Neural progenitor cell (in vitro differentiated cells): ENCODE data around the gene PYROXD2. TPM values are rescaled to one million over a fixed set of nuclear protein-coding genes. Genes with fewer than 3 reads are reported as not detected.
A peak's percentile ranks its signal among the peaks of the same experiment; 100 is the strongest.

Experiments used
- DNase-seq: peaks from one replicate; pipeline ENCODE4 v3.0.0-alpha.2; 2016; ENCODE audit warnings: low spot score
- H2AFZ ChIP-seq: fragments of 200-600 bp; sonication (generic); replicated peaks from 2 replicates; pipeline ENCODE4 v1.6.1; 2016; ENCODE audit warnings: antibody characterized with exemption
- H3F3A ChIP-seq: fragments of 200-600 bp; sonication (generic); 2 replicates; pipeline ENCODE4 v1.6.1; 2016; ENCODE audit warnings: antibody characterized with exemption, low read depth
- H3K27ac ChIP-seq: fragments of 200-600 bp; sonication (generic); 2 replicates; pipeline ENCODE4 v1.5.1; 2016; ENCODE audit warnings: mild to moderate bottlenecking
- H3K27me3 ChIP-seq: fragments of 200-600 bp; sonication (generic); 2 replicates; pipeline ENCODE4 v1.6.1; 2016; ENCODE audit warnings: mild to moderate bottlenecking, moderate library complexity
- H3K36me3 ChIP-seq: fragments of 200-600 bp; sonication (generic); 2 replicates; pipeline ENCODE4 v1.5.1; 2016
- H3K4me1 ChIP-seq: fragments of 200-600 bp; sonication (generic); 2 replicates; pipeline ENCODE4 v1.6.1; 2016; ENCODE audit warnings: mixed run types
- H3K4me2 ChIP-seq: fragments of 200-600 bp; sonication (generic); 2 replicates; pipeline ENCODE4 v1.6.1; 2016
- H3K4me3 ChIP-seq: fragments of 200-600 bp; sonication (generic); 2 replicates; pipeline ENCODE4 v1.5.1; 2016
- H3K79me2 ChIP-seq: fragments of 200-600 bp; sonication (generic); 2 replicates; pipeline ENCODE4 v1.6.1; 2016; ENCODE audit warnings: low read depth
- H3K9ac ChIP-seq: fragments of 200-600 bp; sonication (generic); 2 replicates; pipeline ENCODE4 v1.6.1; 2016
- H3K9me3 ChIP-seq: fragments of 200-600 bp; sonication (generic); 2 replicates; pipeline ENCODE4 v1.5.1; 2016; ENCODE audit warnings: low read depth
- H4K20me1 ChIP-seq: fragments of 200-600 bp; sonication (generic); 2 replicates; pipeline ENCODE4 v1.6.1; 2016; ENCODE audit warnings: low read depth
- H3K27ac Mint-ChIP-seq: 3 replicates; pipeline ENCODE4 v1.8.0; 2021; ENCODE audit warnings: mixed read lengths
- H3K27me3 Mint-ChIP-seq: 2 replicates; pipeline ENCODE4 v1.8.0; 2022; ENCODE audit warnings: low read depth, mild to moderate bottlenecking, inconsistent platforms, moderate library complexity, mixed read lengths; ENCODE audit not compliant: insufficient read depth
- H3K36me3 Mint-ChIP-seq: 3 replicates; pipeline ENCODE4 v1.8.0; 2021; ENCODE audit warnings: mixed read lengths
- H3K4me1 Mint-ChIP-seq: 3 replicates; pipeline ENCODE4 v1.8.0; 2021; ENCODE audit warnings: mixed read lengths
- H3K4me3 Mint-ChIP-seq: 3 replicates; pipeline ENCODE4 v1.8.0; 2021; ENCODE audit warnings: mild to moderate bottlenecking, moderate library complexity, mixed read lengths
- H3K9me3 Mint-ChIP-seq: 3 replicates; pipeline ENCODE4 v1.8.0; 2020; ENCODE audit warnings: mixed read lengths
- CTCF ChIP-seq: fragments of 200-600 bp; sonication (generic); IDR thresholded peaks from 2 replicates; pipeline ENCODE4 v1.5.1; 2017; ENCODE audit warnings: antibody characterized with exemption, mild to moderate bottlenecking
- EZH2 ChIP-seq: fragments of 200-600 bp; sonication (generic); IDR thresholded peaks from 2 replicates; pipeline ENCODE4 v1.6.1; 2017; ENCODE audit warnings: antibody characterized with exemption, mild to moderate bottlenecking, moderate library complexity
- EZH2phosphoT487 ChIP-seq: fragments of 200-600 bp; sonication (generic); IDR thresholded peaks from 2 replicates; pipeline ENCODE4 v1.6.1; 2017; ENCODE audit warnings: antibody characterized with exemption
- total RNA-seq: library from RNA; depleted of rRNA; stranded (reverse); fragments of >200 nt; gene quantifications from 2 replicates; pipeline ENCODE4 v1.2.3, GENCODE V29; 2015; ENCODE audit warnings: low replicate concordance

The PYROXD2 gene
- total RNA-seq, 1 donor from 2014 or later: 10.5 TPM

- Histone ChIP-seq H3K9ac (peak overlapping the region; percentile 33), H3F3A (peaks cover 6% of the 10 kb centered on the region), H3K79me2 (no peaks in the 10 kb centered on the region), H3K4me3 (peak overlapping the region; percentile 30), H3K4me1 (peaks cover 10% of the 10 kb centered on the region), H3K27me3 (no peaks in the 10 kb centered on the region), H3K36me3 (no peaks in the 10 kb centered on the region), H3K4me2 (peak overlapping the region; percentile 72), H4K20me1 (no peaks in the 10 kb centered on the region), H3K9me3 (no peaks in the 10 kb centered on the region), H3K27ac (no peak overlapping the region), H2AFZ (peak overlapping the region; percentile 92)
- Mint-ChIP-seq H3K4me1 (peaks cover 25% of the 10 kb centered on the region), H3K4me3 (peak overlapping the region; percentile 84), H3K9me3 (no peaks in the 10 kb centered on the region), H3K27me3 (peaks cover 4% of the 10 kb centered on the region), H3K36me3 (no peaks in the 10 kb centered on the region), H3K27ac (no peak overlapping the region)
- no peak for DNase-seq
- TF ChIP-seq EZH2 (no peak), CTCF (no peak), EZH2phosphoT487 (no peak)
Measured at GRCh38 chr10:98414578-98414931, 427 bp downstream of the PYROXD2 start.

- no peak for TF ChIP-seq CTCF
- TF ChIP-seq EZH2phosphoT487: no peak
- TF ChIP-seq EZH2: no peak
- no peaks in the 10 kb centered on the region for H4K20me1 ChIP-seq
- H3K4me1 Mint-ChIP-seq: peaks cover 26% of the 10 kb centered on the region
- H3K36me3 Mint-ChIP-seq: no peaks in the 10 kb centered on the region
- H3K27ac ChIP-seq: no peak overlapping the region
- H3K4me1 ChIP-seq: peaks cover 10% of the 10 kb centered on the region
- no peaks in the 10 kb centered on the region for H3K79me2 ChIP-seq
- H3F3A ChIP-seq: peaks cover 6% of the 10 kb centered on the region
- H3K4me3 Mint-ChIP-seq: no peak overlapping the region
- no peak overlapping the region for H2AFZ ChIP-seq
- no peak overlapping the region for H3K27ac Mint-ChIP-seq
- no peak for DNase-seq
- no peaks in the 10 kb centered on the region for H3K36me3 ChIP-seq
- no peaks in the 10 kb centered on the region for H3K9me3 ChIP-seq
- no peaks in the 10 kb centered on the region for H3K9me3 Mint-ChIP-seq
- H3K27me3 Mint-ChIP-seq: peaks cover 4% of the 10 kb centered on the region
- no peak overlapping the region for H3K4me3 ChIP-seq
- no peaks in the 10 kb centered on the region for H3K27me3 ChIP-seq
- no peak overlapping the region for H3K4me2 ChIP-seq
- no peak overlapping the region for H3K9ac ChIP-seq
Measured at GRCh38 chr10:98411768-98412167, 3.2 kb downstream of the PYROXD2 start.

GRCh38 chr10:98411166-98411565 is 3.8 kb downstream of the PYROXD2 start:
- no peak for DNase-seq
- Histone ChIP-seq H3K27ac (no peak overlapping the region), H3K4me1 (peaks cover 10% of the 10 kb centered on the region), H3F3A (peaks cover 6% of the 10 kb centered on the region), H3K36me3 (no peaks in the 10 kb centered on the region), H3K79me2 (no peaks in the 10 kb centered on the region), H2AFZ (no peak overlapping the region), H3K4me2 (no peak overlapping the region), H3K4me3 (no peak overlapping the region), H4K20me1 (no peaks in the 10 kb centered on the region), H3K9ac (no peak overlapping the region), H3K27me3 (no peaks in the 10 kb centered on the region), H3K9me3 (no peaks in the 10 kb centered on the region)
- peaks cover 20% of the 10 kb centered on the region for H3K4me1 Mint-ChIP-seq
- H3K36me3 Mint-ChIP-seq: no peaks in the 10 kb centered on the region
- no peak overlapping the region for H3K27ac Mint-ChIP-seq
- H3K9me3 Mint-ChIP-seq: no peaks in the 10 kb centered on the region
- TF ChIP-seq EZH2 (no peak), EZH2phosphoT487 (no peak), CTCF (no peak)
- no peak overlapping the region for H3K4me3 Mint-ChIP-seq
- peaks cover 4% of the 10 kb centered on the region for H3K27me3 Mint-ChIP-seq
